ENCODE results near the gene FAF1.

The FAF1 gene

GRCh38 chr1:50599546-50599945 is 360.5 kb downstream of the FAF1 start:
- POLR2A ChIA-PET = no interaction called here
- TF ChIP-seq LEF1 (IDR thresholded peaks at IDR 0.05; ENCODE audit: borderline replicate concordance) (no peak), PKNOX1 (IDR thresholded peaks at IDR 0.05) (no peak), BHLHE40 (IDR thresholded peaks at IDR 0.05; ENCODE audit: borderline replicate concordance) (no peak), SUZ12 (IDR thresholded peaks at IDR 0.05) (no peak), FOXM1 (IDR thresholded peaks at IDR 0.05; ENCODE audit: borderline replicate concordance) (no peak), SP1 (IDR thresholded peaks at IDR 0.05) (no peak), ELF4 (IDR thresholded peaks at IDR 0.05) (no peak), FOXA1 (IDR thresholded peaks at IDR 0.05) (no peak), NFRKB (IDR thresholded peaks at IDR 0.05) (no peak), ARNT (IDR thresholded peaks at IDR 0.05) (no peak)
- DNase-seq (ENCODE audit: extremely low spot score) = no peak
- CTCF ChIA-PET = no interaction called here

GRCh38 chr1:50595874-50596273 is 364.2 kb downstream of the FAF1 start:
- TF ChIP-seq BHLHE40 (IDR thresholded peaks at IDR 0.05; ENCODE audit: borderline replicate concordance) (no peak), HDGF (IDR thresholded peaks at IDR 0.05; ENCODE audit: borderline replicate concordance) (no peak), FOXM1 (IDR thresholded peaks at IDR 0.05; ENCODE audit: borderline replicate concordance) (no peak), CTBP1 (IDR thresholded peaks at IDR 0.05; ENCODE audit: borderline replicate concordance) (no peak), SUZ12 (IDR thresholded peaks at IDR 0.05) (no peak), ARNT (IDR thresholded peaks at IDR 0.05) (no peak), FOXK2 (IDR thresholded peaks at IDR 0.05) (no peak), LEF1 (IDR thresholded peaks at IDR 0.05; ENCODE audit: borderline replicate concordance) (no peak)
- no peak for DNase-seq (ENCODE audit: extremely low spot score)
- ChIA-PET POLR2A (no interaction called here), CTCF (no interaction called here)

- TF ChIP-seq FOXA1 (IDR thresholded peaks at IDR 0.05) (no peak), ZNF384 (IDR thresholded peaks at IDR 0.05) (no peak), SUZ12 (IDR thresholded peaks at IDR 0.05) (no peak), BHLHE40 (IDR thresholded peaks at IDR 0.05; ENCODE audit: borderline replicate concordance) (no peak), SP1 (IDR thresholded peaks at IDR 0.05) (no peak), ARNT (IDR thresholded peaks at IDR 0.05) (no peak), PKNOX1 (IDR thresholded peaks at IDR 0.05) (no peak), L3MBTL2 (conservative IDR thresholded peaks at IDR 0.05) (no peak), TARDBP (IDR thresholded peaks at IDR 0.05) (no peak), ELF4 (IDR thresholded peaks at IDR 0.05) (no peak), CTBP1 (IDR thresholded peaks at IDR 0.05; ENCODE audit: borderline replicate concordance) (no peak), HDGF (IDR thresholded peaks at IDR 0.05; ENCODE audit: borderline replicate concordance) (no peak), LEF1 (IDR thresholded peaks at IDR 0.05; ENCODE audit: borderline replicate concordance) (no peak)
- CTCF ChIA-PET = no interaction called here
- POLR2A ChIA-PET = no interaction called here
- DNase-seq (ENCODE audit: extremely low spot score) = no peak
Observed at GRCh38 chr1:50593515-50593914, 366.6 kb downstream of the FAF1 start.

GRCh38 chr1:50591598-50591997 is 368.5 kb downstream of the FAF1 start:
- POLR2A ChIA-PET = no interaction called here
- DNase-seq (ENCODE audit: extremely low spot score) = no peak
- CTCF ChIA-PET = no interaction called here
- TF ChIP-seq L3MBTL2 (conservative IDR thresholded peaks at IDR 0.05) (no peak), SUZ12 (IDR thresholded peaks at IDR 0.05) (no peak), FOXA1 (IDR thresholded peaks at IDR 0.05) (no peak), ZNF384 (IDR thresholded peaks at IDR 0.05) (no peak)

- ChIA-PET POLR2A (no interaction called here), CTCF (interaction anchor here (0.6 kb wide), 1 partner anchor 168 kb away, joined by 6 read pairs; no protein-coding TSS in a partner anchor)
- no peak for DNase-seq (ENCODE audit: extremely low spot score)
- TF ChIP-seq TARDBP (IDR thresholded peaks at IDR 0.05) = no peak
- TF ChIP-seq FOXM1 (IDR thresholded peaks at IDR 0.05; ENCODE audit: borderline replicate concordance) = no peak
- no peak for TF ChIP-seq HDGF (IDR thresholded peaks at IDR 0.05; ENCODE audit: borderline replicate concordance)
Observed at GRCh38 chr1:50582346-50582745, 377.7 kb downstream of the FAF1 start.

- no peak for DNase-seq (ENCODE audit: extremely low spot score)
- ChIA-PET POLR2A (no interaction called here), CTCF (no interaction called here)
- TF ChIP-seq LEF1 (IDR thresholded peaks at IDR 0.05; ENCODE audit: borderline replicate concordance) (no peak), ARNT (IDR thresholded peaks at IDR 0.05) (no peak), FOXM1 (IDR thresholded peaks at IDR 0.05; ENCODE audit: borderline replicate concordance) (no peak), FOXA1 (IDR thresholded peaks at IDR 0.05) (no peak), CTBP1 (IDR thresholded peaks at IDR 0.05; ENCODE audit: borderline replicate concordance) (no peak), TARDBP (IDR thresholded peaks at IDR 0.05) (no peak), ELF4 (IDR thresholded peaks at IDR 0.05) (no peak), PKNOX1 (IDR thresholded peaks at IDR 0.05) (no peak), NFRKB (IDR thresholded peaks at IDR 0.05) (no peak), ZNF384 (IDR thresholded peaks at IDR 0.05) (no peak), BHLHE40 (IDR thresholded peaks at IDR 0.05; ENCODE audit: borderline replicate concordance) (no peak)
Observed at GRCh38 chr1:50570066-50570468, 390.0 kb downstream of the FAF1 start.

- CTCF ChIA-PET = no interaction called here
- POLR2A ChIA-PET = no interaction called here
- no peak for DNase-seq (ENCODE audit: extremely low spot score)
- no peak for TF ChIP-seq FOXA1 (IDR thresholded peaks at IDR 0.05)
- no peak for TF ChIP-seq LEF1 (IDR thresholded peaks at IDR 0.05; ENCODE audit: borderline replicate concordance)
- no peak for TF ChIP-seq FOXK2 (IDR thresholded peaks at IDR 0.05)
- TF ChIP-seq SP1 (IDR thresholded peaks at IDR 0.05) = no peak
- no peak for TF ChIP-seq TARDBP (IDR thresholded peaks at IDR 0.05)
- no peak for TF ChIP-seq SUZ12 (IDR thresholded peaks at IDR 0.05)
- no peak for TF ChIP-seq L3MBTL2 (conservative IDR thresholded peaks at IDR 0.05)
- no peak for TF ChIP-seq PKNOX1 (IDR thresholded peaks at IDR 0.05)
- no peak for TF ChIP-seq FOXM1 (IDR thresholded peaks at IDR 0.05; ENCODE audit: borderline replicate concordance)
- TF ChIP-seq HDGF (IDR thresholded peaks at IDR 0.05; ENCODE audit: borderline replicate concordance) = no peak
- TF ChIP-seq ARNT (IDR thresholded peaks at IDR 0.05) = no peak
- no peak for TF ChIP-seq ZNF384 (IDR thresholded peaks at IDR 0.05)
- no peak for TF ChIP-seq BHLHE40 (IDR thresholded peaks at IDR 0.05; ENCODE audit: borderline replicate concordance)
- TF ChIP-seq NFRKB (IDR thresholded peaks at IDR 0.05) = no peak
- TF ChIP-seq CTBP1 (IDR thresholded peaks at IDR 0.05; ENCODE audit: borderline replicate concordance) = no peak
- TF ChIP-seq ELF4 (IDR thresholded peaks at IDR 0.05) = no peak
Observed at GRCh38 chr1:50568782-50569181, 391.3 kb downstream of the FAF1 start.
